Naive thymus-derived CD4-positive, alpha-beta T cell (primary cell): Measurements from ENCODE around the gene HS2ST1. TPM values are rescaled to one million over a fixed set of nuclear protein-coding genes. Genes with fewer than 3 reads are reported as not detected.

Source experiments
- ATAC-seq: fragments of 150-1000 bp; cut with Tn5 transposase; 2 replicates; pipeline ENCODE4 v1.10.0; 2021; ENCODE audit warnings: mild to moderate bottlenecking, moderate library complexity
- CTCF ChIA-PET: fragments of 350-600 bp; sonication (Branson Sonifier 250); formaldehyde crosslinking; loops from one replicate; lab custom pipeline; 2021; ENCODE audit warnings: antibody characterized with exemption; lab: Charles Lee
- POLR2A ChIA-PET: fragments of 350-600 bp; sonication (Branson Sonifier 250); formaldehyde crosslinking; loops from one replicate; lab custom pipeline; 2021; ENCODE audit warnings: antibody characterized with exemption, inconsistent platforms; lab: Charles Lee
- DNase-seq, 9 donors: peaks; one replicate each; pipeline versions ENCODE4 v3.0.0 to v3.0.0-alpha.2; 2020 to 2022; ENCODE audit warnings: mixed read lengths in 1 of 9
- H3K27ac ChIP-seq: one replicate; pipeline ENCODE4 v1.7.0; 2013; ENCODE audit warnings: mild to moderate bottlenecking, low read depth, low read length, moderate library complexity
- H3K27me3 ChIP-seq, 2 donors: one replicate each; pipeline ENCODE4 v1.7.0; 2013; ENCODE audit warnings: low read length in 2 of 2, mild to moderate bottlenecking in 2 of 2, moderate library complexity in 2 of 2; ENCODE audit not compliant: control insufficient read depth in 2 of 2, insufficient read depth in 2 of 2
- H3K36me3 ChIP-seq, 3 experiments: 1 replicate in 2 of 3; 2 replicates in 1 of 3; pipeline ENCODE4 v1.7.0; 2013; ENCODE audit warnings: low read length in 3 of 3, mild to moderate bottlenecking in 3 of 3, moderate library complexity in 1 of 3; ENCODE audit not compliant: insufficient read depth in 3 of 3, control insufficient read depth in 2 of 3
- H3K4me1 ChIP-seq, 2 donors: one replicate each; pipeline ENCODE4 v1.7.0; 2013; ENCODE audit warnings: low read length in 2 of 2, mild to moderate bottlenecking in 2 of 2, moderate library complexity in 1 of 2; ENCODE audit not compliant: control insufficient read depth in 2 of 2, insufficient read depth in 2 of 2
- H3K4me3 ChIP-seq: 2 replicates; pipeline ENCODE4 v1.7.0; 2013; ENCODE audit warnings: mild to moderate bottlenecking, low read length
- H3K9me3 ChIP-seq, 3 experiments: 1 replicate in 2 of 3; 2 replicates in 1 of 3; pipeline ENCODE4 v1.7.0; 2013; ENCODE audit warnings: low read length in 3 of 3; ENCODE audit not compliant: control insufficient read depth in 2 of 3
- H3K27ac Mint-ChIP-seq, 9 donors: one replicate each; pipeline ENCODE4 v1.8.0; 2020 to 2022; ENCODE audit warnings: mixed read lengths in 9 of 9, mild to moderate bottlenecking in 8 of 9, moderate library complexity in 5 of 9, inconsistent platforms in 2 of 9
- H3K27me3 Mint-ChIP-seq, 5 donors: one replicate each; pipeline ENCODE4 v1.8.0; 2021 to 2022; ENCODE audit warnings: mixed read lengths in 5 of 5, mild to moderate bottlenecking in 1 of 5
- H3K36me3 Mint-ChIP-seq, 5 donors: one replicate each; pipeline ENCODE4 v1.8.0; 2020 to 2022; ENCODE audit warnings: mixed read lengths in 5 of 5, mild to moderate bottlenecking in 3 of 5, inconsistent platforms in 1 of 5
- H3K4me1 Mint-ChIP-seq, 7 donors: one replicate each; pipeline ENCODE4 v1.8.0; 2020 to 2022; ENCODE audit warnings: mixed read lengths in 7 of 7, mild to moderate bottlenecking in 3 of 7, inconsistent platforms in 1 of 7
- H3K4me3 Mint-ChIP-seq, 10 donors: one replicate each; pipeline ENCODE4 v1.8.0; 2020 to 2022; ENCODE audit warnings: mild to moderate bottlenecking in 10 of 10, mixed read lengths in 10 of 10, moderate library complexity in 6 of 10, inconsistent platforms in 2 of 10
- H3K9me3 Mint-ChIP-seq, 11 donors: one replicate each; pipeline ENCODE4 v1.8.0; 2020 to 2022; ENCODE audit warnings: mixed read lengths in 11 of 11, mild to moderate bottlenecking in 4 of 11, inconsistent platforms in 1 of 11, moderate library complexity in 1 of 11
- intact Hi-C, 2 donors: fragments of 100-400 bp; cut with micrococcal nuclease; formaldehyde crosslinking; loops; one replicate each; pipeline ENCODE4 v1.15.1; 2023
- polyA plus RNA-seq, 2 donors: library from polyadenylated mRNA; unstranded; fragments of 300-500 nt; fragmentation: Illumina TruSeq; gene quantifications; one replicate each; pipeline ENCODE4 v1.2.3, GENCODE V29; 2021
- total RNA-seq, 6 experiments: library from RNA in 5 of 6; stranded (reverse) in 5 of 6; gene quantifications; 1 replicate in 5 of 6; 2 replicates in 1 of 6; pipeline ENCODE4 v1.2.3 and lab custom pipeline; 2021 to 2026

The HS2ST1 gene
- total and polyA plus RNA-seq, 7 experiments from 2014 or later: 7.1 to 18.3 (median 10.2) TPM

GRCh38 chr1:87130438-87130837 is 216.0 kb downstream of the HS2ST1 start:
- intact Hi-C loops: loop anchor here (2.0 to 10.0 kb wide), 6 partner anchors 144 to 1464 kb away; no protein-coding TSS in a partner anchor
- Mint-ChIP-seq H3K36me3 (no peaks in the 10 kb centered on the region), H3K27ac (peak overlapping the region in 1 of 9 donors; percentile 16), H3K4me3 (no peak overlapping the region), H3K4me1 (peaks cover 0 to 13% (median 9%) of the 10 kb centered on the region in 7 donors), H3K9me3 (no peaks in the 10 kb centered on the region), H3K27me3 (peaks cover 28 to 46% (median 36%) of the 10 kb centered on the region in 5 donors)
- no peak for DNase-seq
- H3K27ac ChIP-seq: no peak overlapping the region
- no peaks in the 10 kb centered on the region for H3K27me3 ChIP-seq
- no peaks in the 10 kb centered on the region for H3K36me3 ChIP-seq
- H3K9me3 ChIP-seq: no peaks in the 10 kb centered on the region
- POLR2A ChIA-PET: no interaction called here
- no peaks in the 10 kb centered on the region for H3K4me1 ChIP-seq
- no peak for ATAC-seq
- CTCF ChIA-PET: interaction anchor here (1.0 kb wide), 1 partner anchor 16 kb away, joined by 3 read pairs; no protein-coding TSS in a partner anchor
- no peak overlapping the region for H3K4me3 ChIP-seq

GRCh38 chr1:87131809-87132283 is 217.4 kb downstream of the HS2ST1 start:
- Mint-ChIP-seq H3K4me1 (peaks cover 0 to 13% (median 9%) of the 10 kb centered on the region in 7 donors), H3K36me3 (no peaks in the 10 kb centered on the region)
- peak overlapping the region; percentile 90 for H3K4me3 ChIP-seq

GRCh38 chr1:87132284-87132870 is 217.9 kb downstream of the HS2ST1 start:
- peaks cover 32 to 44% (median 38%) of the 10 kb centered on the region in 5 donors for H3K27me3 Mint-ChIP-seq
- CTCF ChIA-PET: no interaction called here
- no peaks in the 10 kb centered on the region for H3K36me3 Mint-ChIP-seq

More at GRCh38 chr1:87131809-87132283, 217.4 kb downstream of the HS2ST1 start:
- H3K9me3 ChIP-seq: no peaks in the 10 kb centered on the region
- no peak overlapping the region for H3K27ac Mint-ChIP-seq
- H3K36me3 ChIP-seq: no peaks in the 10 kb centered on the region
- peak overlapping the region; percentile 79 to 88 (median 83) for H3K4me3 Mint-ChIP-seq
- H3K4me1 ChIP-seq: no peaks in the 10 kb centered on the region
- ATAC-seq (peak; percentile 94), DNase-seq (peak; percentile 35 to 80 (median 69))
- intact Hi-C loops: loop anchor here (1.0 to 10.0 kb wide), 8 partner anchors 143 to 1463 kb away; no protein-coding TSS in a partner anchor
- no peaks in the 10 kb centered on the region for H3K9me3 Mint-ChIP-seq
- H3K27ac ChIP-seq: no peak overlapping the region
- H3K27me3 ChIP-seq: no peaks in the 10 kb centered on the region
- POLR2A ChIA-PET: no interaction called here
- CTCF ChIA-PET: no interaction called here
- peaks cover 34 to 43% (median 40%) of the 10 kb centered on the region in 5 donors for H3K27me3 Mint-ChIP-seq

GRCh38 chr1:87134061-87134460 is 219.6 kb downstream of the HS2ST1 start:
- no peak overlapping the region for H3K27ac Mint-ChIP-seq
- ChIA-PET POLR2A (no interaction called here), CTCF (no interaction called here)
- no peak overlapping the region for H3K27ac ChIP-seq
- H3K9me3 ChIP-seq: no peaks in the 10 kb centered on the region
- peak overlapping the region in 3 of 10 donors; percentile 1 to 39 (median 25) for H3K4me3 Mint-ChIP-seq
- H3K27me3 ChIP-seq: no peaks in the 10 kb centered on the region
- intact Hi-C loops: loop anchor here (5.0 to 10.0 kb wide), 5 partner anchors 141 to 1461 kb away; no protein-coding TSS in a partner anchor
- no peaks in the 10 kb centered on the region for H3K36me3 Mint-ChIP-seq
- peaks cover 0 to 13% (median 9%) of the 10 kb centered on the region in 7 donors for H3K4me1 Mint-ChIP-seq
- ATAC-seq (no peak), DNase-seq (no peak)
- H3K9me3 Mint-ChIP-seq: no peaks in the 10 kb centered on the region
- no peak overlapping the region for H3K4me3 ChIP-seq
- H3K4me1 ChIP-seq: no peaks in the 10 kb centered on the region
- H3K27me3 Mint-ChIP-seq: peaks cover 28 to 48% (median 30%) of the 10 kb centered on the region in 5 donors
- H3K36me3 ChIP-seq: no peaks in the 10 kb centered on the region

More at GRCh38 chr1:87132284-87132870, 217.9 kb downstream of the HS2ST1 start:
- Histone ChIP-seq H3K36me3 (no peaks in the 10 kb centered on the region), H3K4me3 (peak overlapping the region; percentile 90), H3K27me3 (no peaks in the 10 kb centered on the region), H3K9me3 (no peaks in the 10 kb centered on the region), H3K4me1 (no peaks in the 10 kb centered on the region), H3K27ac (no peak overlapping the region)
- POLR2A ChIA-PET: no interaction called here
- DNase-seq (no peak), ATAC-seq (peak; percentile 37)
- Mint-ChIP-seq H3K9me3 (no peaks in the 10 kb centered on the region), H3K4me1 (peaks cover 0 to 13% (median 9%) of the 10 kb centered on the region in 7 donors), H3K4me3 (peak overlapping the region; percentile 71 to 88 (median 82)), H3K27ac (peak overlapping the region in 1 of 9 donors; percentile 19)
- intact Hi-C loops: loop anchor here (5.0 to 10.0 kb wide), 5 partner anchors 142 to 1462 kb away; no protein-coding TSS in a partner anchor

GRCh38 chr1:87134625-87135328 is 220.3 kb downstream of the HS2ST1 start:
- Histone ChIP-seq H3K4me1 (no peaks in the 10 kb centered on the region), H3K27me3 (no peaks in the 10 kb centered on the region), H3K27ac (no peak overlapping the region), H3K4me3 (no peak overlapping the region), H3K9me3 (no peaks in the 10 kb centered on the region), H3K36me3 (no peaks in the 10 kb centered on the region)
- ATAC-seq: no peak
- DNase-seq: no peak
- Mint-ChIP-seq H3K4me1 (peaks cover 0 to 13% (median 9%) of the 10 kb centered on the region in 7 donors), H3K9me3 (no peaks in the 10 kb centered on the region), H3K27me3 (peaks cover 25 to 45% (median 27%) of the 10 kb centered on the region in 5 donors), H3K36me3 (no peaks in the 10 kb centered on the region), H3K27ac (no peak overlapping the region), H3K4me3 (no peak overlapping the region)
- intact Hi-C loops: loop anchor here (5.0 to 10.0 kb wide), 5 partner anchors 140 to 1460 kb away; no protein-coding TSS in a partner anchor
- ChIA-PET CTCF (no interaction called here), POLR2A (no interaction called here)

GRCh38 chr1:87135329-87135712 is 220.9 kb downstream of the HS2ST1 start:
- no peaks in the 10 kb centered on the region for H3K27me3 ChIP-seq
- Mint-ChIP-seq H3K36me3 (no peaks in the 10 kb centered on the region), H3K4me3 (no peak overlapping the region), H3K9me3 (no peaks in the 10 kb centered on the region), H3K27me3 (peaks cover 21 to 43% (median 26%) of the 10 kb centered on the region in 5 donors), H3K4me1 (peaks cover 0 to 13% (median 9%) of the 10 kb centered on the region in 7 donors), H3K27ac (no peak overlapping the region)
- ATAC-seq (no peak), DNase-seq (no peak)
- POLR2A ChIA-PET: no interaction called here
- H3K4me1 ChIP-seq: no peaks in the 10 kb centered on the region
- no peak overlapping the region for H3K27ac ChIP-seq
- H3K36me3 ChIP-seq: no peaks in the 10 kb centered on the region
- CTCF ChIA-PET: no interaction called here
- H3K9me3 ChIP-seq: no peaks in the 10 kb centered on the region
- H3K4me3 ChIP-seq: no peak overlapping the region
- intact Hi-C loops: loop anchor here in 1 of 2 donors (10.0 kb wide), 2 partner anchors 139 to 1459 kb away; no protein-coding TSS in a partner anchor
